T-helper 2 cell treated with Interferon-gamma antibody and Interleukin-4, amounts not matched to agents 5 μg/mL and 100 μg/mL, for 36 hours (primary cell): Measurements from ENCODE around the gene LRGUK.
"Not testable (repeated sequence)": the region's sequence is repeated elsewhere in the genome, so short reads cannot be mapped to it uniquely, and the experiment has no call there.

Experiments
- DNase-seq: peaks from one replicate; pipeline ENCODE4 v3.0.0; 2021; ENCODE audit warnings: low spot score
- H3K27ac Mint-ChIP-seq: one replicate; pipeline ENCODE4 v1.8.0; 2021; ENCODE audit warnings: mild to moderate bottlenecking, mixed read lengths
- H3K27me3 Mint-ChIP-seq: one replicate; pipeline ENCODE4 v1.8.0; 2021; ENCODE audit warnings: low read depth, mixed read lengths
- H3K36me3 Mint-ChIP-seq: one replicate; pipeline ENCODE4 v1.8.0; 2021; ENCODE audit warnings: low read depth, mixed read lengths
- H3K4me1 Mint-ChIP-seq: one replicate; pipeline ENCODE4 v1.8.0; 2021; ENCODE audit warnings: low read depth, mixed read lengths
- H3K4me3 Mint-ChIP-seq: one replicate; pipeline ENCODE4 v1.8.0; 2022; ENCODE audit warnings: mild to moderate bottlenecking, moderate library complexity, mixed read lengths
- H3K9me3 Mint-ChIP-seq: one replicate; pipeline ENCODE4 v1.8.0; 2021; ENCODE audit warnings: mixed read lengths

Gene LRGUK

DNA sequence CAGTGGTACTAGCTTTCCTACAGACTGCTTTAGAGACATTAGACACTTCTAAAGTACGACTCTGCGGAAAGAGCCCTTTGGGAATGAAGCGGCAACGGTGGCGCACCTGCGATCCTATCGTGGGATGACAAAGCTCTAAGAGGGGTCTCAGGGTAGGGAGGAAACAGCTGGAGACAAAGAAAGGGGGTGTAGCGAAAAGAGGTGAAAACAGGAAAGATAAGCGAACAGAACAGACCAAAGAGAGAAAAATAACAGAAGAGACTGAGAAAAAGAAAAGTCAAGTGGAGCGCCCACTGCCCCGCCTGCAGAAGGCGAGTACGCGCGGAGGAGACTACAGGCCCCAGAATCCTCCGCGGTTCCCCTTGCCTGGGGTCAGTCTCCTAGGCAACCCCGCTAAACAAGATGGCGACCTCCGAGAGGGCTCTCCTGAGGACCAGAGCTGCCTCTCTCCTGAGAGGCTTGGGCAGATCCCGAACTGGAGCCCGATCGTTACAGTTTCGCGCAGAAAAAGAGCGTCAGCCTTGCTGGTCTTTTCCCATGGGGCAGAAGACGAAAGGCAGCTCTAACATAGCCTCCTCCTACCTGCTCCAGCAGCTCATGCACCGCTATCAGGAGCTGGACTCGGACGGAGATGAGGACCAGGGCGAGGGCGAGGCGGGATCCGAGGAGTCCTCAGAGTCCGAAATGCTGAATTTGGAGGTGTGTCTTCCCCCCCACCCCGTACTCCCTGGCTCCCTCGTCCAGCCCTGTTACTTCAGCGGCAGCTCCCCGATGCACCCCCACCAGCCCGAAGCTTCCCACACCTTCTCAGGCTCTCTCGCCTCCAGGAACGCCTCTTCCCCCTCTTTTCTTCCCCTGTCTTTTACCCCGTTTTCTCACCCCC is at the start of gene LRGUK:
LRGUK (plus strand) TSS at position 375 of the 883 bp plus-strand sequence; CDS start at position 403, 28 bp downstream.
- peak; percentile 74 for DNase-seq
- peaks cover 12% of the 10 kb centered on the region for H3K4me1 Mint-ChIP-seq
- no peaks in the 10 kb centered on the region for H3K36me3 Mint-ChIP-seq
- no peaks in the 10 kb centered on the region for H3K9me3 Mint-ChIP-seq
- peak within 1 kb of the TSS; percentile 89 for H3K4me3 Mint-ChIP-seq
- no peak within 1 kb of the TSS for H3K27ac Mint-ChIP-seq
- peaks cover 34% of the 10 kb centered on the region for H3K27me3 Mint-ChIP-seq

GRCh38 chr7:134077560-134077959 is 49.6 kb upstream of the LRGUK start:
- not testable (repeated sequence) for H3K36me3 Mint-ChIP-seq, H3K27ac Mint-ChIP-seq, H3K27me3 Mint-ChIP-seq, H3K4me1 Mint-ChIP-seq, DNase-seq, H3K4me3 Mint-ChIP-seq
- H3K9me3 Mint-ChIP-seq = peaks cover 14% of the 10 kb centered on the region

- Mint-ChIP-seq H3K27ac (no peak overlapping the region), H3K36me3 (peaks cover 1% of the 10 kb centered on the region), H3K4me1 (no peaks in the 10 kb centered on the region), H3K27me3 (no peaks in the 10 kb centered on the region), H3K9me3 (peaks cover 14% of the 10 kb centered on the region), H3K4me3 (no peak overlapping the region)
- DNase-seq = no peak
Observed at GRCh38 chr7:134078991-134079390, 48.1 kb upstream of the LRGUK start.

DNA sequence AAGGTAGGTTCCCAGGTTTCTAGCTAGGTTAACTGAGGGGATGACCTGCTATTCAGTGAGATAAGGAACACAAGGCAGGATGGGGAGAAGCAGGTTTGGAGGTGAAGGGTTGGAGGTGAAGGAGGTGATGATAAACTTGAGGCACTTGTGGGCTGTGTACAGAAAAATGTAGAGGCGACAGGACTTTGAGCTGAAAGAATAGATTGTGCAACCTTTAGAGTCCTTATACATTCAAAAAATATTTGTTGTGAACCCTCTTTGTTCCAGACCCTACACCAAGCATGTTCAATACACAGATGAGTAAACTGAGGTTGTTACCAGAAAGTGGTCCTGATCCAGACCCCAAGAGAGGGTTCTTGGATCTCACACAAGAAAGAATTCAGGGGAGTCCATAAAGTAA is 45.4 kb upstream of the LRGUK start:
- H3K27me3 Mint-ChIP-seq = no peaks in the 10 kb centered on the region
- no peak overlapping the region for H3K4me3 Mint-ChIP-seq
- no peak overlapping the region for H3K27ac Mint-ChIP-seq
- no peaks in the 10 kb centered on the region for H3K4me1 Mint-ChIP-seq
- peaks cover 11% of the 10 kb centered on the region for H3K9me3 Mint-ChIP-seq
- H3K36me3 Mint-ChIP-seq = no peaks in the 10 kb centered on the region
- DNase-seq = no peak

DNA sequence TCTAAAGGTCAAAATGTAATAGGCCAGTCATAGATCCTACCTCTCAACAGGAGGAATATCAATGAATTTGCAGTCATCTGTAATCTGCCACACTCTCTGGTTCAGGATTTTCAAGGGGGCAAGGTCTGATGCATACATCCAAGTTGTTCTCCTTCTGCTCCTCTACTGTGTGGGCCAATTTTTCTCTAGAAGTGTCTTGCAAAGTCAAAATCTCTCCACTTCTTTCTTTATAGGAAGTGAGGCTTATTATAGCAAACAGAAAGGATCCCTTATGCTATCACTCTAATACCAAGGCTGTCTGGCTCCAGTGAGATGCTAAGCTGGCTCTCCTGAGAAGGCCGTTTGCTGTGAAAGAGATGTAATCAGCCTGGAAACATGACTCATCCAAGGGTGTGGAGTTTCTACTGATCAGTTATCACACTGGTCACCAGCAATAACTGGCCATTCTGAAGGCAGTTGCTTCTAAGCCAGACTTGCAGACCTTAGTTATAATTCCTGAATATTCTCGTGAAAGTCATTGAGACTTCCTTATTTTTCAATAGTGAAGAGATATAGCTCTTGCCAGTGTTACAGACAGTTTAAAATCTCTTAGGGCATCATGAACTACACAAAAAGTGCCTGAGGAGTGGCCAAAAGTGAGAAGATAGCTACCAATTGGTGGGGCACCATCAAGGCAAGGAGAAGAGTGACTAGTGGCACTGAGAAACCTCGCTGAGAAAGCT is 43.2 kb upstream of the LRGUK start:
- peaks cover 26% of the 10 kb centered on the region for H3K9me3 Mint-ChIP-seq
- no peaks in the 10 kb centered on the region for H3K4me1 Mint-ChIP-seq
- no peaks in the 10 kb centered on the region for H3K27me3 Mint-ChIP-seq
- DNase-seq = no peak
- H3K4me3 Mint-ChIP-seq = no peak overlapping the region
- H3K36me3 Mint-ChIP-seq = no peaks in the 10 kb centered on the region
- no peak overlapping the region for H3K27ac Mint-ChIP-seq

DNA sequence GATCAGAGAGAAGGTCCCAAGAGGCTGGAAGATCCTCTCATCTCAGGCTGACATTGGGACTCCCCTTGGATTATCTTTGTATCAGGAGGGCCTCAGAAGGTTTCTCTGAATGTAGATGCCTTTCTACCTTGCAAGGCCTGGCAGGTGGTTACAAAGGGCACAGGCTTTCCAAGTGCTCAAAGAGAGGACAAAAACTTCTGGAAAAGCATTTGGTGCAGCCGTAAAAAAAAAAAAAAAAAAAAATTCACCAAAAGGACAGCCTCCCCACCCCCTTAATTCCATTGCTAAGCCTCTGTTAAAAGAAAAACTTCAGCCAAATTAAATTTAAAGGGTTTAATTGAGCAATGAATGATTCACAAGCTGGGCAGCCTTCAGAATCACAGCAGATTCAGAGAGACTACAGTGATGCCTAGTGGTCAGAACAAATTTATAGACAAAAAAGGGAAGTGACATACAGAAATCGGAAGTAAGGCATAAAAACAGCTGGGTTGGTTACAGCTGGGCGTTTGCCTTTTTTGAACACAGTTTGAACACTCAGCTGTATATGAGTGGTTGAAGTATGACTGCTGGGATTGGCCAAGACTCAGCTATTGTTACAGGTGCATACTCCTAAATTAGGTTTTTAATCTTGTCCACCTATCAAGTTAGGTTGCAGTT is 42.5 kb upstream of the LRGUK start:
- no peak overlapping the region for H3K27ac Mint-ChIP-seq
- peaks cover 33% of the 10 kb centered on the region for H3K9me3 Mint-ChIP-seq
- no peak for DNase-seq
- H3K4me3 Mint-ChIP-seq = no peak overlapping the region
- no peaks in the 10 kb centered on the region for H3K4me1 Mint-ChIP-seq
- H3K27me3 Mint-ChIP-seq = no peaks in the 10 kb centered on the region
- H3K36me3 Mint-ChIP-seq = no peaks in the 10 kb centered on the region

GRCh38 chr7:134085311-134085710 is 41.8 kb upstream of the LRGUK start:
- DNase-seq = no peak
- Mint-ChIP-seq H3K9me3 (peaks cover 40% of the 10 kb centered on the region), H3K4me3 (no peak overlapping the region), H3K36me3 (no peaks in the 10 kb centered on the region), H3K27me3 (no peaks in the 10 kb centered on the region), H3K27ac (no peak overlapping the region), H3K4me1 (no peaks in the 10 kb centered on the region)

GRCh38 chr7:134086998-134087735 is 40.0 kb upstream of the LRGUK start:
- Mint-ChIP-seq H3K4me1 (no peaks in the 10 kb centered on the region), H3K27ac (no peak overlapping the region), H3K27me3 (no peaks in the 10 kb centered on the region), H3K36me3 (no peaks in the 10 kb centered on the region), H3K9me3 (peaks cover 42% of the 10 kb centered on the region), H3K4me3 (no peak overlapping the region)
- DNase-seq = no peak

DNA sequence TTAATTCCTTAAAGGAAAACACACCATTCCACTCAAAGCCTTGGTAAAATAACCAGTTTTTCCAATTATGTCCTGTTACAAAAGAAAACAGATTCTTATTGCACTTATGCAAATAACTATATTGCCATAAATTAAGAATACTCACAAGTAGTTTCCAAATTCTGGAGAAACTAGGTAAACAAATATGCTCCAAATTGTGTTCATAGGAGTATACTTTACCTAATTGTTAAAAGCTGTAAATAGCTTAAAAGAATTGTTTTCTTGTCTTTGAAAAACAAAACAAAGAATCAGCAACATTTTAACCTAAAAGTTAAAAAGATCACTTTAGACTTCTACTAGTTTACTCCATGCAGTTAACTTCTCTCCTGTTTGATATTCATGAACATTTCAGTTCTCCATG is 38.9 kb upstream of the LRGUK start:
- H3K36me3 Mint-ChIP-seq = no peaks in the 10 kb centered on the region
- DNase-seq = no peak
- no peak overlapping the region for H3K4me3 Mint-ChIP-seq
- H3K9me3 Mint-ChIP-seq = peaks cover 46% of the 10 kb centered on the region
- no peaks in the 10 kb centered on the region for H3K4me1 Mint-ChIP-seq
- no peak overlapping the region for H3K27ac Mint-ChIP-seq
- H3K27me3 Mint-ChIP-seq = no peaks in the 10 kb centered on the region

- Mint-ChIP-seq H3K4me1 (no peaks in the 10 kb centered on the region), H3K27ac (no peak overlapping the region), H3K36me3 (no peaks in the 10 kb centered on the region), H3K4me3 (no peak overlapping the region), H3K9me3 (peaks cover 47% of the 10 kb centered on the region), H3K27me3 (no peaks in the 10 kb centered on the region)
- no peak for DNase-seq
Observed at GRCh38 chr7:134089446-134089845, 37.7 kb upstream of the LRGUK start.

- DNase-seq = no peak
- no peaks in the 10 kb centered on the region for H3K27me3 Mint-ChIP-seq
- no peaks in the 10 kb centered on the region for H3K36me3 Mint-ChIP-seq
- no peak overlapping the region for H3K27ac Mint-ChIP-seq
- H3K4me3 Mint-ChIP-seq = no peak overlapping the region
- peaks cover 2% of the 10 kb centered on the region for H3K9me3 Mint-ChIP-seq
- no peaks in the 10 kb centered on the region for H3K4me1 Mint-ChIP-seq
Observed at GRCh38 chr7:134098072-134098471, 29.1 kb upstream of the LRGUK start.

DNA sequence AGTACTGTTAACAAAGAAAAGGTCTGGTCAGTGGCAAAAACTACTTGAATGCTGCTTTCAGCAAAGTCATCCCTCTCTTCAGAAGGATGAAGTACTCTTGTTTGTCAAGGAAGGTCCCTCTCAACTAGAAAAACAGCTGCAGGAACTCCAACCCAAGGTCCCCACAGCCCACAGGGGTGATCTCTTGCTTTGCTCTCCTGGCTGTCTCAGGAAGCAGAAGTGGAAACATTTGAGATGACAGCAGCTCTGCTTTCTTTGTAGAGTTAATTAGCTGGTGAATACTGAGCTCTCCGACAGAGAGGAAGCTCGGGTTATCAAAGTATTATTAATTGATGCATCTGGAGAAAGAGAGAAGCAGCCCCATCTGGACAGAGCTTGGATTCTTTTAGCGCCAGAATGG is 25.4 kb upstream of the LRGUK start:
- Mint-ChIP-seq H3K9me3 (no peaks in the 10 kb centered on the region), H3K4me1 (no peaks in the 10 kb centered on the region), H3K4me3 (no peak overlapping the region), H3K27me3 (no peaks in the 10 kb centered on the region), H3K36me3 (no peaks in the 10 kb centered on the region), H3K27ac (no peak overlapping the region)
- no peak for DNase-seq

- H3K4me3 Mint-ChIP-seq = no peak overlapping the region
- H3K27me3 Mint-ChIP-seq = no peaks in the 10 kb centered on the region
- H3K9me3 Mint-ChIP-seq = no peaks in the 10 kb centered on the region
- H3K36me3 Mint-ChIP-seq = no peaks in the 10 kb centered on the region
- H3K4me1 Mint-ChIP-seq = no peaks in the 10 kb centered on the region
- no peak for DNase-seq
- no peak overlapping the region for H3K27ac Mint-ChIP-seq
Observed at GRCh38 chr7:134104166-134104565, 23.0 kb upstream of the LRGUK start.
